Measurements from ENCODE around the gene PACS2.

- TF ChIP-seq CTCF (IDR thresholded peaks at IDR 0.05) (no peak), POLR2A (IDR thresholded peaks at IDR 0.05) (no peak)
Measured at GRCh38 chr14:105433161-105433605, 118.6 kb downstream of the PACS2 start.

Measured in testis (tissue), 2 donors.